GM12892 (cell line): ENCODE results near the gene GPSM3.
"Not testable (repeated sequence)": the region's sequence is repeated elsewhere in the genome, so short reads cannot be mapped to it uniquely, and the experiment has no call there.

Experiments used
- POLR2AphosphoS5 ChIP-seq: IDR thresholded peaks from 2 replicates; pipeline ENCODE4 v1.6.1; 2011; ENCODE audit warnings: low read depth, low read length, control low read depth
- TAF1 ChIP-seq: IDR thresholded peaks from 2 replicates; pipeline ENCODE4 v1.6.1; 2011; ENCODE audit warnings: low read depth, mild to moderate bottlenecking, control low read depth, low read length, borderline replicate concordance

DNA sequence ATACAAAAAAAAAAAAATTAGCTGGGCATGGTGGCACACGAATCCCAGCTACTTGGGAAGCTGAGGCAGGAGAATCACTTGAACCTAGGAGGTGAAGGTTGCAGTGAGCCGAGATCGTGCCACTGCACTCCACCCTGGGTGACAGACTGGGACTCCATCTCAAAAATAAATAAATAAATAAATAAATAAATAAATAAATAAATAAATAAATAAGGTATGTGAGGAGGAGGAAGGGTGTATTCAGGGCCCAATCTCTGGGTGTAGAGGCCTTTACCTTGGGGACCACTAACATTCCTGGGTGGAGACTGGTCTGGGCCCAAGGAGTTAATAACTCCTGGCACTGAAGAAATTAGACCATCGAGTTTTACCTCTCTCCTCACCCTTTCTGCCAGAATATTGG is 19.0 kb upstream of the GPSM3 start:
- not testable (repeated sequence) for TF ChIP-seq TAF1, POLR2AphosphoS5
